T-helper 22 cell (primary cell): Measurements from ENCODE around the gene HRC.
A peak's percentile ranks its signal among the peaks of the same experiment; 100 is the strongest.
"Not testable (repeated sequence)": the region's sequence is repeated elsewhere in the genome, so short reads cannot be mapped to it uniquely, and the experiment has no call there.

ENCODE experiments used
- DNase-seq: peaks from one replicate; pipeline ENCODE4 v3.0.0-alpha.2; 2020; ENCODE audit warnings: low read depth

Gene HRC

GRCh38 chr19:49135686-49136085 is 19.5 kb downstream of the HRC start:
- no peak for DNase-seq

- DNase-seq: no peak
Measured at GRCh38 chr19:49133621-49134454, 21.4 kb downstream of the HRC start.

GRCh38 chr19:49132974-49133609 is 22.1 kb downstream of the HRC start:
- no peak for DNase-seq

- no peak for DNase-seq
Measured at GRCh38 chr19:49130325-49130724, 24.9 kb downstream of the HRC start.

DNA sequence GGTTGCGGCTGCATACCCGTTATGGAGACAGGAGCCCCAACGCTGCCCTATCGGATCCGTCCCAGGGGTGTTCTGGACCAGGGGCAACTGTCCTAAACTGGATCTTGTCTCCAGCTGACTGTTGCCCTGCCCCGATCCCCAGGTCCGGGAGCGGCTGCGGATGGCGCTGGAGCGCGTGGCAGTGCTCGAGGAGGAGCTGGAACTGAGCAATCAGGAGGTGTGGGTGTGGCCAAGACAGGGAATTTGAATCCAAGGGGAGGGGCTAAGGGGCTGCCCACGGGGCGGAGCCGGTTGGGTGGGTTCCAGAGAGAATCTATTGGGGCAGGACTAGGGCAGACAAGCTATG is 26.0 kb downstream of the HRC start:
- DNase-seq: no peak

DNA sequence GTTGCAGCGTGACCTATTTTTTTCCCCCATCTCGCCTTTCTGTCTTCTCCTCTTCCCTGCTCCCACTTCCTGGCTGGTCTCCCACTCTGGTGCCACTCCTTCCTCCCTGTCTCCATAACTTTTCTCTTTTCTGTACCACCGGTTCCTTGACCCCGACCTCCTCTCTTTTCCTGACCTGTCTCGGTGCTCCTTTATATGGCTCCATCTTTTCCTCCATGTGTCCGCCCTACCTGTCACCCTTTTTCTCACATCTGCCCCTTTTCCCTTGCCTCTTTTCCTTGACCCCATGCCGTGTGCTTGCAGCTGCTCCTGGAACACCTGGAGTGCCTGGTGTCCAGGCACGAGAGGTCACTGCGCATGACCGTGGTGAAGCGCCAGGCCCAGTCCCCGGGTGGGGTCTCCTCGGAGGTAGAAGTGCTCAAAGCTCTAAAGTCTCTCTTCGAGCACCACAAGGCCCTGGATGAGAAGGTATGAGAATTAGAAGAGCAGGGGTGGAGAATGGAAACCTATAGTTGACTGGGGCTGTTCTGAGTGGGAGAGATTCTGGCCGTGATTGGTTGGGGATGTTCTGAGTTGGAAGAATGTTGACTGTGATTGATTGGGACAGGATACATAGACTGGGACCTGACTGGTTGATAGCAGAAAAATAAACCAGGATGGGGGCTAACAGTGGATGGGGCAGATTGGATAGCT is 26.5 kb downstream of the HRC start:
- no peak for DNase-seq

DNA sequence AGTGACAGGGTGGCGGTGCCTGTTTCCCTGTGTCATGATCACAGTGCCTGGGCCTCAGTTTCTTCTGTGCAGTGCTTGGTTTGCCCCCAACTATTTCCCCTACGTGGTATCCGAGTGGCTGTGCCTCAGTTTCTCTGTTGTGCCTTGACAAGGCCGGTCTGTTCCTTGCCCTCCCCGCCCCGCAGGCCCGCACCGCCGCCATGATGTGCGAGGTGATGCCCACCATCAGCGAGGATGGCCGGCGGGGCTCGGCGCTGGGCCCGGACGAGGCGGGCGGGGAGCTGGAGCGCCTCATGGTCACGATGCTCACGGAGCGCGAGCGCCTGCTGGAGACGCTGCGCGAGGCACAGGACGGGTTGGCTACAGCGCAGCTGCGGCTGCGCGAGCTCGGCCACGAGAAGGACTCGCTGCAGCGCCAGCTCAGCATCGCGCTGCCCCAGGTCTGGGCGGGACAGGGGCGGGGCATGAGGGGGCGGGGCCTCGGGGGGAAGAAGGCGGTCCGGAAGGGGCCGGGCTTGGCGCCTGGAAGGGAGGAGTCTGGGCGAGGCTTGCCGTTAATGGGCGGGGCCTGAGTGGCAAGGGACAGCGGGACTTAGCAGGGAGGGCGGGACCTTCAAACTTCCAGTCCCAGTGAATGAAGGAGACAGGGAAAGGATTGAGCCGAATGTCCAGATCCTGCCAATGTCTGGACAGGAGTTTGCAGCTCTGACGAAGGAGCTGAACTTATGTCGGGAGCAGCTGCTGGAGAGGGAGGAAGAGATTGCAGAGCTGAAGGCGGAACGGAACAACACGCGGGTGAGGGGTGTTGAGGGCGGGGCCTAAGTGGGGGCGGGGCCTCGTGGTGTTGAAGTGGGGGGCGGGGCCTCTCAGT is 27.3 kb downstream of the HRC start:
- DNase-seq: peak; percentile 88

- not testable (repeated sequence) for DNase-seq
Measured at GRCh38 chr19:49127225-49127624, 28.0 kb downstream of the HRC start.

GRCh38 chr19:49126575-49126974 is 28.6 kb downstream of the HRC start:
- DNase-seq: no peak

DNA sequence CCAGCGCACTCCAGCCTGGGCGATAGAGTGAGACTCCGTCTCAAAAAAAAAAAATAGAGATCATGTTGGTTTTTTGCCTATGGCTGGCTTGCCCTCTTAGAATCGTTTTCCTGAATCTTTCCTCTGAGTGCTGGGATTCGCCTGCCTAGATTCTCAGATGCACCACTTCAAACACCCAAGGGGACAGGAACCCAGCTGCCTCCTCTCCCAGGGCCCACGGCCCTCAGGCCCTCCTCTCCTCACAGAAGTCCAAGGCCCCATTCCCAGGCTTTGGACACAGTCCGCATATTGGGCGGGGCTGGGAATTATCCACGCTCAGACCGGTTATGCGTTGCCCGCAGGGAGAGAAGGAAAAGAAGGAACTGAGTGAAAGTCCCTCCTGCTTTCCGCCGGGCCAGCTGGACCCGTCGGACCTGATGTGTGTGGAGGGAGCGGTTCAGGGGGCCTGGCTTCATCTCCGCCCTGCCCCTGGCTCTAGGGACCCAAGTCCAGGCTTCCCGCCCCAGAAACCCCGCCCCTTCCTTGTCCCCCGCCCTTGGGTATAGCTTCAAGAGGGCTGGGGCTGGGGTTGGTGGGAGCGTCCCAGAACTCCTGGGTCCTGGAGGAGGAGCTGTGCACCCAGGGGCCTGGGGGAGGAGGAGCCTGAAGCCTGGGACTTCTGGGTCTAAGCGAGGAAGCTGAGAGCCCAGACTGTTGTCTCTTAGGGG is 30.0 kb downstream of the HRC start:
- DNase-seq: no peak

GRCh38 chr19:49123285-49123684 is 31.9 kb downstream of the HRC start:
- not testable (repeated sequence) for DNase-seq

GRCh38 chr19:49121841-49122240 is 33.4 kb downstream of the HRC start:
- not testable (repeated sequence) for DNase-seq

DNA sequence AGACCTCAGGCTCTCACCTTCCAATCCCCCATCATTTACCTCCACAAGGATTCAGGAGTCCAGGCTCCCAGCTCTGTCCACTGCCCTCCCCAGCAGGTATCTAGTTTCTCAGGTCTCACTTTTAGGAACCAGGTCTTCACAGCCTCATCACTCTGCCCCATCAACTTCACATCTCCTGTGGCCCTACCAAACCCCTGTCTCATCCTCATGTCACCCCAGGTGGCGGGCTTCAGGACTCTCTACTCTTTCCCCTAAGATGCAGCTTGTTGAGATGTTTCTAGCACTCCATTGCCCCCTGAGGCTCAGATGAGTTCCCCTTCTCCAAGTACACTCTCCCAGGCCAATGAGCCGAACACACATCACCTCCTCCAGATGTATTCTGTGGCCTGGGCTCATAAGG is 34.3 kb downstream of the HRC start:
- no peak for DNase-seq

GRCh38 chr19:49120325-49120683 is 34.9 kb downstream of the HRC start:
- no peak for DNase-seq

DNA sequence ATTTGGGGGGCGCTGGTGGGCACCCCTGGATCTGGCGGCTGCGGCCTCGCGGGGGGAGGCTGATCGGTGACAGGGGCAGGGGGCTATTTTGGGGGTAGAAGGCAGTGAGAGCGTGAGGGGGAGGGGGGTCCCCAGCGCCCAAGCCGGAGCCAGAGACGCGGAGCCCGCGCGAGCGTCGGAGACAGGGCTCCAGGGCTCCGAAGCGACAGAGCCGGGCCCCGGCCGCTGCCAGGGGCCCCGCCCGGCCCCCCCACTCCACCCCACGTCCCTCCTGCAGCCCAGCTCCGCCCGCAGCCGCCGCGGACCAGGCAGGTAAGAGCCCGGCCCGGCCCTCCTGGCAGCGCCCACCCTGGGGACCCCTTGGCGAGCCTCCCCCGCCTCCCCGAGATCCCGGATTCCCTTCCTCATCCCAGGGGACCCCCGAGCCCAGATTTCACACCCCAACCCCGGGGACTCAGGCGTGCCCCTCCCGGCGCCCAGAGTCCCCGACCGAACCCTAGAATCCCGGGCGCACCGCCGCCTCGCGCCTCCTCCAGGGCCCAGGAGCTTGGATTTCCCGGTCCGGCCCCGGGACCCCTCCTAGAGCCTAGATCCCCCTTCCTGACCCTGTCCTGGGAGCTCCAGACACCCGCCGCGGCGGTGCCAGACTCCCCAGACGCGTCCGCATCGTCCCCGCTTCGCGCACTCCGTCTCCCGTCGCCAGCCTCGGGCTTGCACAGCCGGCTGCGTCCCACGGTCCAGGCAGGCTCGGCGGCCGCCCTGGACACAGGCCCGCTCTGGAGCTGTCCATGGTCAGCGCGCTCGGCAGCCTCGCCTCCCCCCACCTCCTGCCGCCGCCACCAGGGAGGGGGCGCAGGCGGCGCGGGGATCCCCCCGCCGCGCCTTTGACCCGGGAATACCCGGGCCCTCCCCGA is 35.5 kb downstream of the HRC start, which contains the start of gene PPFIA3:
Gene PPFIA3, plus strand, starts transcription at position 134 of the 914 bp plus-strand sequence. CDS start 8,330 bp downstream, outside the sequence.
- DNase-seq: no peak

DNA sequence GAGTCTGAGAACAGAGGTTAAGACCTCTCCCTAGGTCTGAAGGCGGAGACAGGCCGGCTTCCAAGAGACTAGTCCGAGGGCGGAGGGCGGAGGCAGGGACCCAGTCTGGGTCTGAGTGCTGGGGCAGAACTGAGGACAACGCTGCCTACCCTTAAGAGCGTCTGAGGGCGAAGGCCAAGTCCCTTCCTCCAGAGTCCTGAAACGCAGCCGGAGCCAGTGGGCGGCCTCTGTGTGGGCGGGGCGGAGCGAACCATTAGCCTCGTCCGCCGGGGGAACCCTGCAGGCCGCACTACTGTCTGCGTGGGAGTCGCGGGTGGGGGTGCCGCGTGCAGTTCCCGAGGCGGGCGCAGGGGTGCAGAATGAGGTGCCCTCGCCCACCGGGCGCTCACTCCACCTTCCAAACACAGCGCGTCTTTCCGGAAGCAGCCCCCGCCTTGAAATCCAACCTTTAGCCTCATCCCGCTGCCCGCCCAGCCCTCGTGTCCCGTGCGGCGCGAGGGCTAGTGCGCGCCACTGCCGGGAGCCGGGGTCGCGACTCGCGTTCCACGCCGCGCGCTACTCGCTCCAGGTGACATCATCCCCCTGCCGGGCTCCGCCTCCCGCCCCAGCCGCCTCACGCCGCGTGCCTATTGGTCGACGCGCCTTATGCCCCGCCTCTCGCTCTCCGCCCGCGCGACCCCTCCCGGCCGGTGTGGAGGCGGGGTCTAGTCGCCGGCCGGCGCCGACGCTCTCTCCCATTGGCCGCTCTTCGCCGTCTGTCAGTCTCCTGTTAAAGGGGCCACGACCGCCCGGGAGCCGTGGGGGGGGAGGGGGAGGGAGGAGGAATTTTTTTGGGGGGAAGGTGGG is 36.4 kb downstream of the HRC start, which contains the start of gene C19orf73:
Gene C19orf73, minus strand, starts transcription at position 579 of the 846 bp plus-strand sequence. Its CDS starts 121 bp downstream, at position 458.
- peak; percentile 91 for DNase-seq

DNA sequence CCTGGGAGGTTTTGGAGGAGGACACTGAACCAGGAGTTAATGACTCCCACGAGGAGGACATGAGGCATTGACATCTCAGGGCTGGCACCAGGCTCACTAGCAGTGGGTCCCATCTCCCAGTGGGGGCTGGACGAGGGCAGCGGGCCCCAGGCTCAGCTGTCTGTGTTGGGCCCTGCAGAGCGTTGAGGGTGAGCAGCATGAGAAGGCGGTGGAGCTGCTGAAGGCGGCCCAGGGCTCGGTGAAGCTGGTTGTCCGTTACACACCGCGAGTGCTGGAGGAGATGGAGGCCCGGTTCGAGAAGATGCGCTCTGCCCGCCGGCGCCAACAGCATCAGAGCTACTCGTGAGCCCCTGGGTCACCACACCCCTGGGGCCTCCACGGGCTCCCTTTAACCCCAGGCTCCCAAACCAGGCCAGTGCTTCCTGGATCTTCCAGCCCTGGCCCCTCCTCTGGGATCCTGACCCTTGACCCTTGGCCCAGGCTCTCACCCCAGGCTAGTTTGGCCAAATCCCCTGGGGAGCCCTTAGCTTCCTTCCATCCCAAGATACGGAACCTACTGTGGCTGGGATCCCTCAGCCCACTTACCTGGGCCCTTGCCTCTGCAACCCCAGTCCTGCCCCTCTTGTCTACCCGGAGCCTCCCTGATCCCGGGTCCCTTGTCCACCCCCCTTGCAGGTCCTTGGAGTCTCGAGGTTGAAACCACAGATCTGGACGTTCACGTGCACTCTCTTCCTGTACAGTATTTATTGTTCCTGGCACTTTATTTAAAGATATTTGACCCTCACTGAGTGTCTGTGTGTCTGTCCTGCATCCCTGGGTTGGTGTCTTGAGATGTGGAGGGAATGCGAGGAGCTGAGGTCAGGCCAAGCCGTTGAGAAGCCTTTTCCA is 37.3 kb downstream of the HRC start:
- DNase-seq: no peak

GRCh38 chr19:49116544-49116943 is 38.7 kb downstream of the HRC start:
- no peak for DNase-seq
